B cell (primary cell): ENCODE data around the gene LEMD1.

Experiments
- EZH2 ChIP-seq: IDR thresholded peaks from 2 replicates; pipeline ENCODE4 v1.6.1; 2012; ENCODE audit warnings: borderline replicate concordance, low read depth, mild to moderate bottlenecking, moderate library complexity, low read length; ENCODE audit not compliant: insufficient read depth, poor library complexity, severe bottlenecking
- TF ChIP-seq, protein P1 (sequence below): fragments of 200-600 bp; IDR thresholded peaks from one replicate; pipeline ENCODE4 v1.8.0; 2022; ENCODE audit warnings: antibody characterized with exemption, mild to moderate bottlenecking

DNA sequence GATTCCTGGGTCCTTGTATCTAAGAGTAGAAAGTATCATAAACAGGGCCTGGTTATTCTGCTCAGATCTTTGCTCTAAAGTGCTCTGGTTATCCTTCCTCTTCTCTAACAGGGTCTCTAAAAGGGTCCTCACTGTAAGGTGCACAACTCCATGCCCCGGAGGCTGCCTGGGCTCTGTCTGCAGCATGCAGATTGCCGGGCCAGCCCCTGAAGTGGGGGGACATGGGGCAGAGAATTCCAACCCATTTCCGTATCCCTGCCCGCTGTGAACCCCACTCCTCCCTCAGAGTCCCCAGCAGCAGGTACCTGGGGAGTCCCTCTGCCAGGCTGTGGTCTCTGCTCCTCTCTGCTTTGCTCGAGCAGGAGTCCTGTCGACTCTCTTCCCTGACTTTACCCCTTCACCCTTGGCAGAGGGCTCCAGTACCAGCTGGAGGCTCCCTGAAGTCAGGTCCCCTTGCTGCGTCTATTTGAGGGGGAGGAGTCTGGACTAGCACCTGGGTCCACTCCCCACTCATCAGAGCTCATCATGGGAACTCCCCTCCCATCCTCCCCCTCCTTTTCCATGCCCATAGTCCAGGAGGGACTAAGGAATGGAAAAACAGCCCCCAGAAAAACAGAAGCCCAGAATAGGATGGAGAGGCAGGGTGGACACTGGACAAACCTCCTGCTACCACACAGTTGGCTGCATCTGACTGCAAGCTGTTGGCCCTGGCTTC, 21.9 kb upstream of the LEMD1 start:
- TF ChIP-seq, protein P1, sequence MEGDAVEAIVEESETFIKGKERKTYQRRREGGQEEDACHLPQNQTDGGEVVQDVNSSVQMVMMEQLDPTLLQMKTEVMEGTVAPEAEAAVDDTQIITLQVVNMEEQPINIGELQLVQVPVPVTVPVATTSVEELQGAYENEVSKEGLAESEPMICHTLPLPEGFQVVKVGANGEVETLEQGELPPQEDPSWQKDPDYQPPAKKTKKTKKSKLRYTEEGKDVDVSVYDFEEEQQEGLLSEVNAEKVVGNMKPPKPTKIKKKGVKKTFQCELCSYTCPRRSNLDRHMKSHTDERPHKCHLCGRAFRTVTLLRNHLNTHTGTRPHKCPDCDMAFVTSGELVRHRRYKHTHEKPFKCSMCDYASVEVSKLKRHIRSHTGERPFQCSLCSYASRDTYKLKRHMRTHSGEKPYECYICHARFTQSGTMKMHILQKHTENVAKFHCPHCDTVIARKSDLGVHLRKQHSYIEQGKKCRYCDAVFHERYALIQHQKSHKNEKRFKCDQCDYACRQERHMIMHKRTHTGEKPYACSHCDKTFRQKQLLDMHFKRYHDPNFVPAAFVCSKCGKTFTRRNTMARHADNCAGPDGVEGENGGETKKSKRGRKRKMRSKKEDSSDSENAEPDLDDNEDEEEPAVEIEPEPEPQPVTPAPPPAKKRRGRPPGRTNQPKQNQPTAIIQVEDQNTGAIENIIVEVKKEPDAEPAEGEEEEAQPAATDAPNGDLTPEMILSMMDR, result no peak
- TF ChIP-seq EZH2, result no peak
